Endothelial cell (in vitro differentiated cells): ENCODE measurements around the gene TLR2. TPM values are rescaled to one million over a fixed set of nuclear protein-coding genes. Genes with fewer than 3 reads are reported as not detected.

Experiments
- DNase-seq: peaks from one replicate; pipeline ENCODE4 v3.0.0; 2021; ENCODE audit warnings: low spot score
- H3K27ac Mint-ChIP-seq: one replicate; pipeline ENCODE4 v1.8.0; 2021; ENCODE audit warnings: mixed read lengths, inconsistent platforms; ENCODE audit not compliant: unreplicated experiment
- H3K27me3 Mint-ChIP-seq: one replicate; pipeline ENCODE4 v1.8.0; 2021; ENCODE audit warnings: mild to moderate bottlenecking, moderate library complexity, mixed read lengths, inconsistent platforms; ENCODE audit not compliant: unreplicated experiment
- H3K36me3 Mint-ChIP-seq: one replicate; pipeline ENCODE4 v1.8.0; 2021; ENCODE audit warnings: mild to moderate bottlenecking, low read depth, mixed read lengths, inconsistent platforms; ENCODE audit not compliant: unreplicated experiment
- H3K4me1 Mint-ChIP-seq: one replicate; pipeline ENCODE4 v1.8.0; 2021; ENCODE audit warnings: mild to moderate bottlenecking, mixed read lengths, inconsistent platforms; ENCODE audit not compliant: unreplicated experiment
- H3K4me3 Mint-ChIP-seq: one replicate; pipeline ENCODE4 v1.8.0; 2021; ENCODE audit warnings: mild to moderate bottlenecking, mixed read lengths, inconsistent platforms; ENCODE audit not compliant: unreplicated experiment
- H3K9me3 Mint-ChIP-seq: one replicate; pipeline ENCODE4 v1.8.0; 2021; ENCODE audit warnings: mixed read lengths, inconsistent platforms; ENCODE audit not compliant: unreplicated experiment
- CTCF ChIP-seq: fragments of 200-600 bp; sonication (generic); IDR thresholded peaks from one replicate; pipeline ENCODE4 v1.5.0; 2021; ENCODE audit warnings: antibody characterized with exemption; ENCODE audit not compliant: unreplicated experiment
- total RNA-seq: library from RNA; stranded (reverse); fragmentation: NEBNext Ultra II Directional; extraction: Animal tissue kit (Norgen Biotek cat#: 25700); gene quantifications from one replicate; pipeline ENCODE4 v1.2.1, GENCODE V29; 2021; ENCODE audit not compliant: unreplicated experiment

Gene TLR2
- total RNA-seq, 1 donor from 2014 or later, result not detected

- H3K27ac Mint-ChIP-seq, result no peak overlapping the region
- H3K27me3 Mint-ChIP-seq, result peaks cover 4% of the 10 kb centered on the region
- H3K36me3 Mint-ChIP-seq, result peaks cover 3% of the 10 kb centered on the region
- no peak for TF ChIP-seq CTCF
- H3K4me1 Mint-ChIP-seq, result peaks cover 21% of the 10 kb centered on the region
- no peak for DNase-seq
- no peak overlapping the region for H3K4me3 Mint-ChIP-seq
- H3K9me3 Mint-ChIP-seq, result no peaks in the 10 kb centered on the region
Measured at GRCh38 chr4:153649572-153649991, 34.5 kb upstream of the TLR2 start.

- Mint-ChIP-seq H3K4me3 (peak overlapping the region; percentile 17), H3K36me3 (no peaks in the 10 kb centered on the region), H3K27ac (peak overlapping the region; percentile 80), H3K4me1 (peaks cover 21% of the 10 kb centered on the region), H3K9me3 (no peaks in the 10 kb centered on the region), H3K27me3 (peaks cover 4% of the 10 kb centered on the region)
- TF ChIP-seq CTCF, result no peak
- no peak for DNase-seq
Measured at GRCh38 chr4:153651116-153651515, 33.0 kb upstream of the TLR2 start.

DNA sequence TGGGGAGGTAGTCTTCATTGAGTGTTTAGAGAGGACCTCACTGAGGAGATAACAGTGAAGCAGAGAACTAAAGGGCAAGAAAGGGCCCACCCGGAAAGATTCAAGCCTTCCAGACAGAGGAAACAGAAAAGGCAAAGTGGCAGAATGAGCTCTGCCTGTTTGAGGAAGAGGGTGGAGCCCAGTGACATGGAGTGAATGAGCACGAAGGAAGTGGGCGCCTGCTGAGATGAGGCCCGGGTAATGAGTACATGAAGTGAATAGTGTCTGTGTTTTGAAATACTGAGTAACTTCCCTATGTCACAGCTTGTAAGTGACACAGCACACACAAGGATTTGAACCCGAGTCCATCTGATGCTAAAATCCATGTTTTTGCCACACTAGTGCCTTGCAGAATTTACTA, 32.5 kb upstream of the TLR2 start:
- peak overlapping the region; percentile 17 for H3K4me3 Mint-ChIP-seq
- TF ChIP-seq CTCF, result no peak
- no peaks in the 10 kb centered on the region for H3K36me3 Mint-ChIP-seq
- H3K9me3 Mint-ChIP-seq, result no peaks in the 10 kb centered on the region
- no peak for DNase-seq
- peaks cover 4% of the 10 kb centered on the region for H3K27me3 Mint-ChIP-seq
- H3K27ac Mint-ChIP-seq, result peak overlapping the region; percentile 80
- H3K4me1 Mint-ChIP-seq, result peaks cover 21% of the 10 kb centered on the region

DNA sequence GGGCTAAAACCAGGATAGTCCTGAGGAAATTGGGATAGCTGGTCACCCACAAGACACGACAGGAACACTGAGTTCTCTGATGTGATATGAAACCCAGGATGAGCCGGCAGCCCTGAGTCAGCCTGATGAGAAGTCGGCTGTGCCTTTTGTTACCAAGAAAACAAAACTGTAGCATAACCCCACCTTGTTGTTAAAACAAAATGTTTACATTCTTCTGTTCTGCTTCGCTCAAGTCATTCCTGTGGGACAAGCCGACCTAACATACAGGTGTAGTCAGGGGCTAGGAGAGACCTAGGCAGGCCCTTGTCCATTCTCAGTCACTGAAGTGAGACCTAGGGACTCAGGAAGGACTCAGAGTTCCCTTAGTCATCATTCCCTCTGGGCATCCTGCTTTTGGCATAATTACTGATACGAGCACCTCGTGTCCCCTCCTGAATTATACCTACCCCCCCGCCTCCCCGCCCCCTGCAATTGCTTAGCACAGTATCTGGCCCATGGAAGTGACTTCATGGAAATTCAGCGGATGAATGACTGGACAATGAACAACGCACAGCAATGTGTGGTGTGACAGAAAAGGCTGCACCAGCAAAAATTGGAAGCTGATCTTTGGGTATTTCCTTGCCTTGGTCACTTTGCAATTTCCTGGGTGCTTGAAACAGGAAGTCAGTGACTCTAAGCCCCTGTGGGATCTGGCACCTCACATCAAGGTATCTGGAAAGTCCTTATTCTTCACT, 31.9 kb upstream of the TLR2 start:
- no peaks in the 10 kb centered on the region for H3K36me3 Mint-ChIP-seq
- no peak overlapping the region for H3K27ac Mint-ChIP-seq
- TF ChIP-seq CTCF, result no peak
- H3K27me3 Mint-ChIP-seq, result peaks cover 4% of the 10 kb centered on the region
- no peak overlapping the region for H3K4me3 Mint-ChIP-seq
- H3K9me3 Mint-ChIP-seq, result no peaks in the 10 kb centered on the region
- H3K4me1 Mint-ChIP-seq, result peaks cover 21% of the 10 kb centered on the region
- DNase-seq, result no peak

- Mint-ChIP-seq H3K36me3 (peaks cover 3% of the 10 kb centered on the region), H3K27ac (no peak overlapping the region), H3K4me3 (no peak overlapping the region), H3K4me1 (peaks cover 12% of the 10 kb centered on the region), H3K9me3 (no peaks in the 10 kb centered on the region), H3K27me3 (peaks cover 5% of the 10 kb centered on the region)
- TF ChIP-seq CTCF, result no peak
- no peak for DNase-seq
Measured at GRCh38 chr4:153655002-153655541, 29.0 kb upstream of the TLR2 start.
